ENCODE measurements around the gene PDE12.

PDE12 gene, protein sequence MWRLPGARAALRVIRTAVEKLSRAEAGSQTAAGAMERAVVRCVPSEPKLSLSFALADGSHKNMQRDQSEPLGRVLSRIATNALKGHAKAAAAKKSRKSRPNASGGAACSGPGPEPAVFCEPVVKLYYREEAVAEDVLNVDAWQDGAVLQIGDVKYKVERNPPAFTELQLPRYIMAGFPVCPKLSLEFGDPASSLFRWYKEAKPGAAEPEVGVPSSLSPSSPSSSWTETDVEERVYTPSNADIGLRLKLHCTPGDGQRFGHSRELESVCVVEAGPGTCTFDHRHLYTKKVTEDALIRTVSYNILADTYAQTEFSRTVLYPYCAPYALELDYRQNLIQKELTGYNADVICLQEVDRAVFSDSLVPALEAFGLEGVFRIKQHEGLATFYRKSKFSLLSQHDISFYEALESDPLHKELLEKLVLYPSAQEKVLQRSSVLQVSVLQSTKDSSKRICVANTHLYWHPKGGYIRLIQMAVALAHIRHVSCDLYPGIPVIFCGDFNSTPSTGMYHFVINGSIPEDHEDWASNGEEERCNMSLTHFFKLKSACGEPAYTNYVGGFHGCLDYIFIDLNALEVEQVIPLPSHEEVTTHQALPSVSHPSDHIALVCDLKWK

GRCh38 chr3:57555738-57556458, at the start of gene PDE12:
Gene PDE12, plus strand, starts transcription at chr3:57556274. Its CDS starts 106 bp downstream, at chr3:57556380.
- DNase-seq = peak; percentile 60 to 90 (median 80)

DNA sequence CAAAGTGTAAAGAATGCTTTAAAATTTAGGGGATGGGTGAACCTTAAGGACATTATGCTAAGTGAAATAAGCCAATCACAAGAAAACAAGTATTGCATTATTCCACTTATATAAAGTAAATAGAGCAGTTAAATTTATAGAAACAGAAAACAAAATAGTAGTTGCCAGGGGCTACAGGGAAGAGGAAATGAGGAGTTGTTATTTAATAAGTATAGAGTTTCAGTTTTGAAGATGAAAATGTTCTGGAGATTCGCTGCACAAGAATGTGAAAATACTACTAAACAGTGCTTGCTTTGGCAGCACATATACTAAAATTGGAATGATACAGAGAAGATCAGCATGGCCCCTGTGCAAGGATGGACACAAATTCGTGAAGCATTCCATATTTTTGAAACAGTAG, 43.9 kb upstream of the PDE12 start:
- DNase-seq = no peak

DNA sequence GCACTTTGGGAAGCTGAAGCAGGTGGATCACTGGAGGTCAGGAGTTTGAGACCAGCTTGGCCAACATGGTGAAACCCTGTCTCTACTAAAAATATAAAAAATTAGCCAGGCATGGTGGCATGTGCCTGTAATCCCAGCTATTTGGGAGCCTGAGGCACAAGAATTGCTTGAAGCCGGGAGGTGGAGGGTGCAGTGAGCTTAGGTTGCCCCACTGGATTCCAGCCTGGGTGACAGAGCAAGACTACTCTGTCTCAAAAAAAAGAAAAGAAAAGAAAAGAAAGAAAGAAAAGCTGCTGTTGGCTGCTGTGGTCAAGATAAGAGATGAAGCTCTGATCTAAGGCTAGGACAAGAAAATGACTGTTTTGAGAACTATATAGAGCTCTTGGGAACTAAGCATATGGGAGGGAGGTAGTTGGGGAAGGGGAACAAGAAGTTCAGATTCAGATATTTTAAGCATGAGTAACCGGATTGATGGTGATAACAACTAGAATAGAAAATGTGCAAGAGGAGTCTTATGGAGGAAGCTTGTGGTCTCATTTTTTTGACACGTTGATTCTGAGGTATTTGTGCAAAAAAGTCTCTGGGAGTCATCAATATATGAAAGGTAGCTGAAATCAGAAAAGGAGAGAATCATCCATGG, 37.7 kb upstream of the PDE12 start:
- no peak for DNase-seq

DNA sequence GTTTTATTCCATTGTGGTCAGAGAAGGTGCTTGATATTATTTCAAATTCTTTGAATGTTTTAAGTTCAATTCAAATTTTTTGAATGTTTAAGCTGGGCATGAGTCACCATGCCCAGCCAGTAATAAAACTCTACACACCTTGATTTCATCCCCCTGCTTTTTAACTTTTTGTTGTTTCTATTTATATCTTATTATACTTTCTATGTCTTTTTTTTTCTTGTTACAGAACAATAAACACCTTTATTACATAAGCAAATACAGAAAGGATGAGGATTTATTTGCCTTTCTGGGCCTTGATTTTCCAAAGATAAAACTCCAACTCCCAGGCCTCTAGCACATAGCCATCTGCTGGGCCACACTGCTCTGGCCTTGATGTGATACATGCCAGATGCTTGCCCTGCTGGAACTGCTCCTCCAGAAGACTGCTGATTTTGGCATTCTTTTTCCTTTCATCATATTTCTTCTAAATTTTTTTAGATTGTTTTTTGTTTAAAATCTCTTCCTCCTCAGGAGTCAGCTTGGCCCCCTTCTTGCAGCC, 25.9 kb upstream of the PDE12 start:
- DNase-seq = no peak

GRCh38 chr3:57538465-57538864, 17.6 kb upstream of the PDE12 start:
- DNase-seq = no peak

GRCh38 chr3:57544181-57545125, 11.6 kb upstream of the PDE12 start, which contains the start of gene DNAH12:
Gene DNAH12, minus strand, starts transcription at chr3:57544344. Its CDS starts 1,474 bp downstream, at chr3:57542870.
- no peak for DNase-seq

DNA sequence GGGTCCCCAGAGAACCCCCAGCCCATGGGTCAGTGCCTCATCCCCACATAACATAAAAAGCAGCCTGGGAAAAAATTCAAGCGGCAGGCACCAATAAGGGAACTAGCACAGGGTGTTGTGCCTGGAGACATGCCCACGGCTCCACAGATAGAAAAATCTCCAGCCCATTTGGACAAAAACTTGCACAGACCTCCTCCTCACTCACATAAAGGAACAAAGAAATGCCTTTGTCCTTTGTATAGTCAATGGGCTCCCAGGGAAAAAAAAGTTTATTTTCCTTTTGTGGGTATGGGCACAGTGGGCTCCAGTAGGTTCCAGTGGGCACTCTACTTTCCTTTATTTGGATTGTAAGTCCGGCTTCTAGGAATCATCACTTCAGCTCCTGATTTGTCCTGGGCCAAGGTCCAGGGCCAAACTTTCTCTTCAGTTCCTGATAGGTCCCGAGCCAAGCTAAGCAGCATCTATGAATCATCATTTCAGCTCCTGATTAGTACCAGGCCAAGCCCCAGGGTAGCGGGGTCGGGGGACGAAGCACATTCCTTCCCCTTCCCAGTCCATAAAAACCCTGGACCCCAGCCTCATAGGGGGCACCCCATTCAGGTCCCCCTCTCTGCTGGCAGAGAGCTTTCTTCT, 10.3 kb upstream of the PDE12 start:
- no peak for DNase-seq

- DNase-seq = no peak
These were observed 9.5 kb upstream of the PDE12 start for GRCh38 chr3:57546616-57547015.

- DNase-seq = no peak
These were observed 768 bp upstream of the PDE12 start for GRCh38 chr3:57555306-57555705.

DNA sequence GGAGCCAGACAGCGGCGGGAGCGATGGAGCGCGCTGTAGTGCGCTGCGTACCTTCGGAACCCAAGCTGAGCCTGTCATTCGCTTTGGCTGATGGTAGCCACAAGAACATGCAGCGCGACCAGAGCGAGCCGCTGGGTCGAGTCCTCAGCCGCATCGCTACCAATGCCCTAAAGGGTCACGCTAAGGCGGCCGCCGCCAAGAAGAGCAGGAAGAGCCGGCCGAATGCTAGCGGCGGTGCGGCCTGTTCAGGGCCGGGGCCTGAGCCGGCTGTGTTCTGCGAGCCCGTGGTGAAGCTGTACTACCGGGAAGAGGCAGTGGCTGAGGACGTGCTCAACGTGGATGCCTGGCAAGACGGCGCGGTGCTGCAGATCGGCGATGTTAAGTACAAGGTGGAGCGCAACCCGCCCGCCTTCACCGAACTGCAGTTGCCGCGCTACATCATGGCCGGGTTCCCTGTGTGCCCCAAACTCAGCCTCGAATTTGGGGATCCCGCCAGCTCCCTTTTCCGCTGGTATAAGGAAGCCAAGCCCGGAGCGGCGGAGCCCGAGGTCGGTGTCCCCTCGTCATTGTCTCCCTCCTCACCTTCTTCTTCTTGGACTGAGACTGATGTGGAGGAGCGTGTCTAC, 498 bp downstream of the PDE12 start:
- peak in 5 of 6 experiments; percentile 21 to 85 (median 27) for DNase-seq

GRCh38 chr3:57557085-57557537, 1.0 kb downstream of the PDE12 start:
- DNase-seq = peak in 5 of 6 experiments; percentile 10 to 58 (median 29)

- DNase-seq = no peak
These were observed 3.5 kb downstream of the PDE12 start for GRCh38 chr3:57559526-57559925.

DNA sequence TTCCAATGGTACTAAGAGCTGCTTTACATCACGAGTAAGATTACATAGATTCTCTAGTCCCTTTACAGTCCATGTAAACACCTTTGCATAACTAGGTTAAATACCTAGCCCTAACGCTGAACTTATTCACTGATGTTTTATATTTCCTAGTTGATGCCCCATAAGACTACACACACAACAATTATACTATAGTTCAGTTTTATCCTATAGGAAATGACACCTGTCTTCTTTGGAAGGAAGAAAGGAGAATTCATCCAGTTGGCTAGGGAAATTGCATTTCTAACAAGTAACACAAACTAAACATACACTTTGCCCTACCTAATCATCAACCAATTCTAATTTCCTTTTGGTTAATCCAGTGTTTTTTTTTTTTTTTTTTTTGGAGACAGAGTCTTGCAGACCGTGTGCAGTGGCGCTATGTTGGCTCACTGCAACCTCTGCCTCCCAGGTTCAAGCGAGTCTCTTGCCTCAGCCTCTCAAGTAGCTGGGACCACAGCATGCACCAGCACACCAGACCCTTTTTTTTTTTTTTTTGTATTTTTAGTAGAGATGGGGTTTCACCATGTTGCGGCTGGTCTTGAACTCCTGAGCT, 13.9 kb downstream of the PDE12 start:
- DNase-seq = no peak

GRCh38 chr3:57570878-57571277, 14.8 kb downstream of the PDE12 start:
- no peak for DNase-seq

DNA sequence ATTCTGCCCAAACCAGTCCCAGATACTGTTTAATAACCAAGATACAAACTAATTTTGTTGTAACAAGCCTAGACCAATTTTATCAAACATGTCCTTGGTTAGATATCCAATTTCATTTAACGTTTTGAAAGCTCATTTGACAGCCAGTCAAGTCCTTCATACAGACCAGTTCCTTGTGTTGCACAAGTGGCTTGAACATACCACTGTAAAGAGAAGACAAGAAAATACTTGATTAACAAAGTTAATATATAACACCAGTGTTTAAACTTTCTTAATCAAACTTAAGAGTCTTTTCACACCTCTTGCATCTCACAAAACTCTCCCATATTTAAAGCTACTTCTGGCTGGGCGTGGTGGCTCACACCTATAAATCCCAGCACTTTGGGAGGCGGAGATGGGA, 16.0 kb downstream of the PDE12 start:
- DNase-seq = no peak

DNA sequence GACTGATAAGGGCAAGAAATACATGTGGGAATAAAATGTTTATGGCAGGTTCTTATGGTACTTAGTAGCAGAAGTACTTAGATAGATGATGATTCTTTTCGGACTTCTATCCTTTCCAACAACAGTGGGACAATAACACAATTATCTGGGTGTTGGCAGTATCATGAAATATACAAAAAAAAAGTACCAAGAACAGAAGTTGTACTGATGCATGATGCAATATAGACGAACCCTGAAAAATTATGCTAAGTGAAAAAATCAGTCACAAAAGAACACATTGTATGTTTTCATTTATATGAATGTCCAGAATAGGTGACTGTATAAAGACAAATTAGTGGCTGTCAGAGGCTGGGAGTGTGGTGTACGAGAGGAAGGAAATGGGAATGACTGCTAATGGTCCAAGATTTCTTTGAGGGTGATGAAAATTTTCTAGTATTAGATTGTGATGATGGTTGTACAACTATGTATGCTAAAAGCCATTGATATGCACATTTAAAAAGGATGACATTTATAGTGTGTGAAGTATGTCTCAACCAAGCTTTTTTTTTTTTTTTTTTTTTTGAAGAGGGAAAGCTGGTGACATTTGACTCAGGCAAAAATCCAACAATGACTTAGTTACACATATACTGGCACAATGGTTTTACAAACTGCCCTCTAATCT, 20.0 kb downstream of the PDE12 start:
- DNase-seq = no peak

GRCh38 chr3:57577801-57578200, 21.7 kb downstream of the PDE12 start:
- DNase-seq = no peak

DNA sequence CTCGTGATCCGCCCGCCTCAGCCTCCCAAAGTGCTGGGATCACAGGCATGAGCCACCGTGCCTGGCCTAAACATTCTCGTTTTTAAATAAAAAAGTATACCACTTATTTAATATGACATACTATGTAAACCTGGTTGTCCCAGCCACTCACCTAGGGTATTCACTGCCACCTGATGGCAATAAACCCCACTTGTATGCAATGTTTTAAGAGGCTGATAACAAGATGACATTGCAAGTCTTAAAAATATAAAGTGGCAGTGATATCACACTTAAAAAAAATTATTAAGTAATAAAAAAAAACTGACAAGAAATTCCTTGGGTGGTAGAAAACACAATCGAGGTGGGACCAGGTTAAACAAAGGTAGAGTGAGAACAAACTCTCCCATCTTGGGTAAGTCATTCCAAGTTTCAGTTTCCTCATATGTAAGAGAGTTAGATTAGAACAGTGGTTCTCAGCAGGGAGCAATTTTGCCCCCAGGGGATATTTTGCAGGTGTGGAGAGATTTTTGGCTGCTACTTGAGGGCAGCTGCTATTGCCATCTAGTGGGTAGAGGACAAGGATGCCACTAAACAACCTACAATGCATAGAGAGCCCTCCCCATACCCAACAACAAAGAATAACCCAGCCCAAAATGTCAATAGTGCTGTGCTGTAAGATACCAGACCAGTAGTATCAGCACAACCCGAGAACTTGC, 26.5 kb downstream of the PDE12 start:
- peak in 2 of 6 experiments; percentile 7 to 11 for DNase-seq

DNA sequence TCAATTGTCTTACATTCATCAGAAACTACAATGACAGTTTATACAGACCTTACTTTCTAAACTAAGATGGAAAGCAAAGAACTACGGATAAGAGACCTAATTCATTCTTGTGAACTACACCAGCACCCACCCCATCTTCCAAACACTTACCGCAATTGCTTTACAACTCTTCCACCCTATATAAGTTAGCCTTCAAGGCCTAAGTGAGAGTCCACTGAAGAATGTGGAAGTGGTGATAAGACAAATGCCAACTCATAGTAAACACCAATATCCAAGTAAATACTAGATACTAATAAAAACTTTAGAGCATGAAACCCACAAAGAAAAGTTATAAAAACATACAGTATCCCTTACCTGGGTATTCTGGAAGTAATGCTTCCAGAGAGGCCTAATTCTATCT, 27.5 kb downstream of the PDE12 start:
- no peak for DNase-seq
